HepG2 (cell line): ENCODE results near the gene ARPC3. TPM values are rescaled to one million over a fixed set of nuclear protein-coding genes. Genes with fewer than 3 reads are reported as not detected.
A peak's percentile ranks its signal among the peaks of the same experiment; 100 is the strongest.

Experiments used
- GRHL1 ChIP-seq: sonication (generic); formaldehyde crosslinking; conservative IDR thresholded peaks from 2 replicates; pipeline ENCODE4 v1.8.0; 2022; ENCODE audit warnings: missing genetic modification reagents
- MNT ChIP-seq: fragments of 450-650 bp; IDR thresholded peaks from 2 replicates; pipeline ENCODE4 v1.6.1; 2016
- NFE2 ChIP-seq: sonication (generic); formaldehyde crosslinking; IDR thresholded peaks from 2 replicates; pipeline ENCODE4 v1.4.0; 2020; ENCODE audit warnings: missing genetic modification reagents
- RBM22 ChIP-seq: fragments of 200-400 bp; formaldehyde crosslinking; optimal IDR thresholded peaks from 2 replicates; pipeline ENCODE3; 2017; ENCODE audit warnings: mild to moderate bottlenecking, low read length, moderate library complexity
- TAF15 ChIP-seq: fragments of 200-400 bp; formaldehyde crosslinking; IDR thresholded peaks from one replicate; pipeline ENCODE4 v1.6.1; 2018; ENCODE audit warnings: mild to moderate bottlenecking, low read depth, low read length; ENCODE audit not compliant: poor library complexity, severe bottlenecking
- ZNF383 ChIP-seq: sonication (generic); formaldehyde crosslinking; IDR thresholded peaks from 2 replicates; pipeline ENCODE4 v1.4.0; 2020; ENCODE audit warnings: missing genetic modification reagents, mild to moderate bottlenecking, borderline replicate concordance
- ZNF446 ChIP-seq: sonication (generic); formaldehyde crosslinking; IDR thresholded peaks from 2 replicates; pipeline ENCODE4 v1.5.0; 2020; ENCODE audit warnings: mild to moderate bottlenecking, missing genetic modification reagents
- ZNF780A ChIP-seq: sonication (generic); formaldehyde crosslinking; IDR thresholded peaks from 2 replicates; pipeline ENCODE4 v1.8.0; 2022; ENCODE audit warnings: mild to moderate bottlenecking, missing genetic modification reagents, moderate library complexity
- ZSCAN30 ChIP-seq: sonication (generic); formaldehyde crosslinking; IDR thresholded peaks from 2 replicates; pipeline ENCODE4 v1.5.0; 2020; ENCODE audit warnings: mild to moderate bottlenecking, missing genetic modification reagents
- polyA plus RNA-seq, 8 experiments: library from polyadenylated mRNA; depleted of rRNA in 3 of 8; stranded (reverse) in 7 of 8; unstranded in 1 of 8; fragments of >200 nt; fragmentation: Illumina TruSeq in 4 of 8; extraction: Trizol in 4 of 8; gene quantifications; 2 replicates each; pipeline versions ENCODE4 v1.2.1 to v1.2.3, GENCODE V29; 2011 to 2016; ENCODE audit warnings: low read depth in 4 of 8, missing spikeins in 1 of 8, mixed read lengths in 1 of 8; ENCODE audit not compliant: insufficient read depth in 1 of 8
- total RNA-seq, 5 experiments: library from RNA; depleted of rRNA; stranded (reverse); fragments of >200 nt; fragmentation: Illumina TruSeq; extraction: Trizol; gene quantifications; 2 replicates each; pipeline ENCODE4 v1.2.3, GENCODE V29; 2016; ENCODE audit warnings: low read depth in 1 of 5
- TF ChIP-seq, protein P1 (sequence below): sonication (generic); formaldehyde crosslinking; IDR thresholded peaks from 2 replicates; pipeline ENCODE4 v1.9.0; 2021; ENCODE audit warnings: mild to moderate bottlenecking, missing genetic modification reagents
- TF ChIP-seq, protein P2 (sequence below): IDR thresholded peaks from 2 replicates; pipeline ENCODE4 v1.6.1; 2016; ENCODE audit warnings: low read depth, control low read depth
- TF ChIP-seq, protein P3 (sequence below): sonication (generic); formaldehyde crosslinking; conservative IDR thresholded peaks from 2 replicates; pipeline ENCODE4 v1.4.0; 2020; ENCODE audit warnings: mild to moderate bottlenecking, missing genetic modification reagents, moderate library complexity

Gene ARPC3
- total and polyA plus RNA-seq, 2 of the 13 experiments (the other 11 are each of a cell fraction or from before 2014, with no cell fraction given), result 32.7 to 234 TPM

- TF ChIP-seq MNT, result peak; percentile 82
- TF ChIP-seq, protein P1, sequence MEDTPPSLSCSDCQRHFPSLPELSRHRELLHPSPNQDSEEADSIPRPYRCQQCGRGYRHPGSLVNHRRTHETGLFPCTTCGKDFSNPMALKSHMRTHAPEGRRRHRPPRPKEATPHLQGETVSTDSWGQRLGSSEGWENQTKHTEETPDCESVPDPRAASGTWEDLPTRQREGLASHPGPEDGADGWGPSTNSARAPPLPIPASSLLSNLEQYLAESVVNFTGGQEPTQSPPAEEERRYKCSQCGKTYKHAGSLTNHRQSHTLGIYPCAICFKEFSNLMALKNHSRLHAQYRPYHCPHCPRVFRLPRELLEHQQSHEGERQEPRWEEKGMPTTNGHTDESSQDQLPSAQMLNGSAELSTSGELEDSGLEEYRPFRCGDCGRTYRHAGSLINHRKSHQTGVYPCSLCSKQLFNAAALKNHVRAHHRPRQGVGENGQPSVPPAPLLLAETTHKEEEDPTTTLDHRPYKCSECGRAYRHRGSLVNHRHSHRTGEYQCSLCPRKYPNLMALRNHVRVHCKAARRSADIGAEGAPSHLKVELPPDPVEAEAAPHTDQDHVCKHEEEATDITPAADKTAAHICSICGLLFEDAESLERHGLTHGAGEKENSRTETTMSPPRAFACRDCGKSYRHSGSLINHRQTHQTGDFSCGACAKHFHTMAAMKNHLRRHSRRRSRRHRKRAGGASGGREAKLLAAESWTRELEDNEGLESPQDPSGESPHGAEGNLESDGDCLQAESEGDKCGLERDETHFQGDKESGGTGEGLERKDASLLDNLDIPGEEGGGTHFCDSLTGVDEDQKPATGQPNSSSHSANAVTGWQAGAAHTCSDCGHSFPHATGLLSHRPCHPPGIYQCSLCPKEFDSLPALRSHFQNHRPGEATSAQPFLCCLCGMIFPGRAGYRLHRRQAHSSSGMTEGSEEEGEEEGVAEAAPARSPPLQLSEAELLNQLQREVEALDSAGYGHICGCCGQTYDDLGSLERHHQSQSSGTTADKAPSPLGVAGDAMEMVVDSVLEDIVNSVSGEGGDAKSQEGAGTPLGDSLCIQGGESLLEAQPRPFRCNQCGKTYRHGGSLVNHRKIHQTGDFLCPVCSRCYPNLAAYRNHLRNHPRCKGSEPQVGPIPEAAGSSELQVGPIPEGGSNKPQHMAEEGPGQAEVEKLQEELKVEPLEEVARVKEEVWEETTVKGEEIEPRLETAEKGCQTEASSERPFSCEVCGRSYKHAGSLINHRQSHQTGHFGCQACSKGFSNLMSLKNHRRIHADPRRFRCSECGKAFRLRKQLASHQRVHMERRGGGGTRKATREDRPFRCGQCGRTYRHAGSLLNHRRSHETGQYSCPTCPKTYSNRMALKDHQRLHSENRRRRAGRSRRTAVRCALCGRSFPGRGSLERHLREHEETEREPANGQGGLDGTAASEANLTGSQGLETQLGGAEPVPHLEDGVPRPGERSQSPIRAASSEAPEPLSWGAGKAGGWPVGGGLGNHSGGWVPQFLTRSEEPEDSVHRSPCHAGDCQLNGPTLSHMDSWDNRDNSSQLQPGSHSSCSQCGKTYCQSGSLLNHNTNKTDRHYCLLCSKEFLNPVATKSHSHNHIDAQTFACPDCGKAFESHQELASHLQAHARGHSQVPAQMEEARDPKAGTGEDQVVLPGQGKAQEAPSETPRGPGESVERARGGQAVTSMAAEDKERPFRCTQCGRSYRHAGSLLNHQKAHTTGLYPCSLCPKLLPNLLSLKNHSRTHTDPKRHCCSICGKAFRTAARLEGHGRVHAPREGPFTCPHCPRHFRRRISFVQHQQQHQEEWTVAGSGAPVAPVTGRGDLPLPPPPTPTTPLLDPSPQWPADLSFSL (CRISPR knock-in tag), result no peak
- TF ChIP-seq ZNF383, result no peak; the same call in 1 of the 2 replicates
- no peak for TF ChIP-seq ZSCAN30
- no peak for TF ChIP-seq GRHL1 (CRISPR knock-in tag)
- no peak; the same call in 1 of the 2 replicates for TF ChIP-seq ZNF780A
- TF ChIP-seq, protein P2, sequence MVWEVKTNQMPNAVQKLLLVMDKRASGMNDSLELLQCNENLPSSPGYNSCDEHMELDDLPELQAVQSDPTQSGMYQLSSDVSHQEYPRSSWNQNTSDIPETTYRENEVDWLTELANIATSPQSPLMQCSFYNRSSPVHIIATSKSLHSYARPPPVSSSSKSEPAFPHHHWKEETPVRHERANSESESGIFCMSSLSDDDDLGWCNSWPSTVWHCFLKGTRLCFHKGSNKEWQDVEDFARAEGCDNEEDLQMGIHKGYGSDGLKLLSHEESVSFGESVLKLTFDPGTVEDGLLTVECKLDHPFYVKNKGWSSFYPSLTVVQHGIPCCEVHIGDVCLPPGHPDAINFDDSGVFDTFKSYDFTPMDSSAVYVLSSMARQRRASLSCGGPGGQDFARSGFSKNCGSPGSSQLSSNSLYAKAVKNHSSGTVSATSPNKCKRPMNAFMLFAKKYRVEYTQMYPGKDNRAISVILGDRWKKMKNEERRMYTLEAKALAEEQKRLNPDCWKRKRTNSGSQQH (CRISPR knock-in tag), result no peak; the same call in 1 of the 2 replicates
- TF ChIP-seq RBM22, result no peak
- no peak for TF ChIP-seq TAF15
- no peak for TF ChIP-seq NFE2 (CRISPR knock-in tag)
- TF ChIP-seq, protein P3, sequence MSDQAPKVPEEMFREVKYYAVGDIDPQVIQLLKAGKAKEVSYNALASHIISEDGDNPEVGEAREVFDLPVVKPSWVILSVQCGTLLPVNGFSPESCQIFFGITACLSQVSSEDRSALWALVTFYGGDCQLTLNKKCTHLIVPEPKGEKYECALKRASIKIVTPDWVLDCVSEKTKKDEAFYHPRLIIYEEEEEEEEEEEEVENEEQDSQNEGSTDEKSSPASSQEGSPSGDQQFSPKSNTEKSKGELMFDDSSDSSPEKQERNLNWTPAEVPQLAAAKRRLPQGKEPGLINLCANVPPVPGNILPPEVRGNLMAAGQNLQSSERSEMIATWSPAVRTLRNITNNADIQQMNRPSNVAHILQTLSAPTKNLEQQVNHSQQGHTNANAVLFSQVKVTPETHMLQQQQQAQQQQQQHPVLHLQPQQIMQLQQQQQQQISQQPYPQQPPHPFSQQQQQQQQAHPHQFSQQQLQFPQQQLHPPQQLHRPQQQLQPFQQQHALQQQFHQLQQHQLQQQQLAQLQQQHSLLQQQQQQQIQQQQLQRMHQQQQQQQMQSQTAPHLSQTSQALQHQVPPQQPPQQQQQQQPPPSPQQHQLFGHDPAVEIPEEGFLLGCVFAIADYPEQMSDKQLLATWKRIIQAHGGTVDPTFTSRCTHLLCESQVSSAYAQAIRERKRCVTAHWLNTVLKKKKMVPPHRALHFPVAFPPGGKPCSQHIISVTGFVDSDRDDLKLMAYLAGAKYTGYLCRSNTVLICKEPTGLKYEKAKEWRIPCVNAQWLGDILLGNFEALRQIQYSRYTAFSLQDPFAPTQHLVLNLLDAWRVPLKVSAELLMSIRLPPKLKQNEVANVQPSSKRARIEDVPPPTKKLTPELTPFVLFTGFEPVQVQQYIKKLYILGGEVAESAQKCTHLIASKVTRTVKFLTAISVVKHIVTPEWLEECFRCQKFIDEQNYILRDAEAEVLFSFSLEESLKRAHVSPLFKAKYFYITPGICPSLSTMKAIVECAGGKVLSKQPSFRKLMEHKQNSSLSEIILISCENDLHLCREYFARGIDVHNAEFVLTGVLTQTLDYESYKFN, result peak; percentile 29
- peak; percentile 58; the same call in 1 of the 2 replicates for TF ChIP-seq ZNF446 (CRISPR knock-in tag)
Observed at GRCh38 chr12:110468214-110469048, 18.3 kb upstream of the ARPC3 start, which contains the start of the genes FAM216A and GPN3 (continued).
